HEK293 (cell line): Measurements from ENCODE around the gene COX19.
A peak's percentile ranks its signal among the peaks of the same experiment; 100 is the strongest.

Experiments
- KLF10 ChIP-seq: fragments of 450-650 bp; IDR thresholded peaks from 2 replicates; pipeline ENCODE4 v1.5.1; 2018; ENCODE audit warnings: missing biosample characterization, mild to moderate bottlenecking, missing genetic modification characterization
- KLF8 ChIP-seq: fragments of 450-650 bp; formaldehyde crosslinking; IDR thresholded peaks from 2 replicates; pipeline ENCODE4 v1.5.1; 2016; ENCODE audit warnings: missing biosample characterization, missing genetic modification characterization
- OVOL3 ChIP-seq: fragments of 450-650 bp; formaldehyde crosslinking; IDR thresholded peaks from 2 replicates; pipeline ENCODE4 v1.5.1; 2016; ENCODE audit warnings: missing biosample characterization, missing genetic modification characterization
- REPIN1 ChIP-seq: fragments of 450-650 bp; formaldehyde crosslinking; IDR thresholded peaks from 2 replicates; pipeline ENCODE4 v1.5.1; 2017; ENCODE audit warnings: missing biosample characterization, missing genetic modification characterization, low read depth
- SP7 ChIP-seq: fragments of 450-650 bp; formaldehyde crosslinking; IDR thresholded peaks from 2 replicates; pipeline ENCODE4 v1.5.1; 2016; ENCODE audit warnings: missing biosample characterization, missing genetic modification characterization
- ZEB2 ChIP-seq: fragments of 450-650 bp; formaldehyde crosslinking; IDR thresholded peaks from 2 replicates; pipeline ENCODE4 v1.5.1; 2016; ENCODE audit warnings: missing biosample characterization, missing genetic modification characterization
- ZIC2 ChIP-seq: fragments of 450-650 bp; formaldehyde crosslinking; IDR thresholded peaks from 2 replicates; pipeline ENCODE4 v1.5.1; 2016; ENCODE audit warnings: missing biosample characterization, missing genetic modification characterization
- ZNF10 ChIP-seq: fragments of 450-650 bp; formaldehyde crosslinking; IDR thresholded peaks from 2 replicates; pipeline ENCODE4 v1.5.1; 2017; ENCODE audit warnings: missing biosample characterization, missing genetic modification characterization
- ZNF112 ChIP-seq: fragments of 450-650 bp; formaldehyde crosslinking; IDR thresholded peaks from 2 replicates; pipeline ENCODE4 v1.5.0; 2017; ENCODE audit warnings: missing biosample characterization, missing genetic modification characterization
- ZNF133 ChIP-seq: fragments of 450-650 bp; formaldehyde crosslinking; IDR thresholded peaks from 2 replicates; pipeline ENCODE4 v1.5.1; 2016; ENCODE audit warnings: missing biosample characterization, missing genetic modification characterization
- ZNF175 ChIP-seq: fragments of 450-650 bp; formaldehyde crosslinking; IDR thresholded peaks from 2 replicates; pipeline ENCODE4 v1.5.1; 2016; ENCODE audit warnings: missing biosample characterization, missing genetic modification characterization
- ZNF248 ChIP-seq: fragments of 450-650 bp; formaldehyde crosslinking; IDR thresholded peaks from 2 replicates; pipeline ENCODE4 v1.5.1; 2017; ENCODE audit warnings: missing biosample characterization, missing genetic modification characterization
- ZNF266 ChIP-seq: fragments of 450-650 bp; formaldehyde crosslinking; IDR thresholded peaks from 2 replicates; pipeline ENCODE4 v1.5.1; 2016; ENCODE audit warnings: missing biosample characterization, missing genetic modification characterization, low read depth
- ZNF335 ChIP-seq: fragments of 450-650 bp; formaldehyde crosslinking; conservative IDR thresholded peaks from 2 replicates; pipeline ENCODE4 v1.5.1; 2016; ENCODE audit warnings: missing biosample characterization, missing genetic modification characterization
- ZNF341 ChIP-seq: fragments of 450-650 bp; formaldehyde crosslinking; IDR thresholded peaks from 2 replicates; pipeline ENCODE4; 2016; ENCODE audit warnings: low read depth, missing biosample characterization, missing genetic modification characterization
- ZNF433 ChIP-seq: fragments of 450-650 bp; formaldehyde crosslinking; IDR thresholded peaks from 2 replicates; pipeline ENCODE4 v1.5.1; 2016; ENCODE audit warnings: missing biosample characterization, missing genetic modification characterization, low read depth
- ZNF501 ChIP-seq: fragments of 450-650 bp; formaldehyde crosslinking; IDR thresholded peaks from 2 replicates; pipeline ENCODE4 v1.5.1; 2016; ENCODE audit warnings: missing biosample characterization, missing genetic modification characterization
- ZNF664 ChIP-seq: fragments of 450-650 bp; formaldehyde crosslinking; IDR thresholded peaks from 2 replicates; pipeline ENCODE4 v1.5.1; 2016; ENCODE audit warnings: missing biosample characterization, missing genetic modification characterization
- TF ChIP-seq, protein P1 (sequence below): fragments of 450-650 bp; formaldehyde crosslinking; conservative IDR thresholded peaks from 2 replicates; pipeline ENCODE4 v1.5.1; 2016; ENCODE audit warnings: low read depth, missing biosample characterization, missing genetic modification characterization
- TF ChIP-seq, protein P2 (sequence below): fragments of 450-650 bp; formaldehyde crosslinking; IDR thresholded peaks from 2 replicates; pipeline ENCODE4 v1.5.1; 2016; ENCODE audit warnings: missing biosample characterization, missing genetic modification characterization
- TF ChIP-seq, protein P3 (sequence below): fragments of 450-650 bp; formaldehyde crosslinking; IDR thresholded peaks from 2 replicates; pipeline ENCODE4 v1.5.1; 2016; ENCODE audit warnings: missing biosample characterization, missing genetic modification characterization
- TF ChIP-seq, protein P4 (sequence below): fragments of 450-650 bp; formaldehyde crosslinking; IDR thresholded peaks from 2 replicates; pipeline ENCODE4 v1.5.1; 2016; ENCODE audit warnings: missing biosample characterization, missing genetic modification characterization
- TF ChIP-seq, protein P5 (sequence below): fragments of 450-650 bp; formaldehyde crosslinking; IDR thresholded peaks from 2 replicates; pipeline ENCODE4 v1.5.1; 2016; ENCODE audit warnings: missing biosample characterization, missing genetic modification characterization
- TF ChIP-seq, protein P6 (sequence below): fragments of 450-650 bp; formaldehyde crosslinking; IDR thresholded peaks from 2 replicates; pipeline ENCODE4 v1.5.1; 2017; ENCODE audit warnings: missing biosample characterization, missing genetic modification characterization

The COX19 gene

DNA sequence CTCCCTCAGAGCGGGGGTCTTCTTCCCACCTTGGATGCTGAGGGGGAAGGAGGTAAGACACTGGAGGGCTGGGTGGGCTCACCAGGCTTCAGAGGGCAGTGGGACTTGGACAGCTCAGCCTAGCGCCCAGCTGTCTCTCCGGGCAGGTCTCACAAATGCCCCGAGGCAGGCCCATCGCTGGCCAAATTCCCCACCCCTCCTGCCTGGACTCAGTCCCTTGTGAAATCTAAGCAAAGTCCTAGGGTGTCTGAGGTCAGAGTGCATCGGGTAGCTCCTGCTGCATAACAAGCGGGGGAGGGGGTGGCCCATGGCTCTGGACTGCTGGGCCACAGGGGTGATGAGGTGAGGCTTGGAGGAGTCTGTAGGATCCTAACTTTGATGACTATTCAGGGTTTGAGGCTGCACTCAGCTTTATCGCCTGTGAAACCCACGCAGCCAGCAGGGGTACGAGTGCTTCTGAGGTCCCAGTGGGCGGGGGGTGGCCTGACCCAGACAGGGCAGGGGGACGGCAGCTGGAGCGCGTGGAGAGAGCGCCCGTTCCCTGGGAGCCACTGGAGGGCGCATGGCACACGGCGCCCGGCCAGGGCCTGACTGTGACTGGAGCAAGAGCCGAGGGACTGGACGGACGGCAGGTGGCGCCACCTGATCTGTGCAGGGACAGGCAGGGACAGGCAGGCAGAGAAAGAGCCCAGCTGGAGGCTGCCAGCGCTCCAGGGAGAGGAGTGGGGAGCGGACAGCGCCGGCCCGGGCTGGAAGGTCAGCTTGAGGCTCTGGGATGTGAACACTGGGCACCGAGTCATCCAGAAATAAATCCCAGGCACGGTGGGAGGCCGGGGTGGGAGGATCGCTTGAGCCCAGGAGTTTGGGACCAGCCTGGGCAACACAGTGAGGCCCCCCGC lies 17.6 kb upstream of the COX19 start (continued):
- TF ChIP-seq, protein P1, sequence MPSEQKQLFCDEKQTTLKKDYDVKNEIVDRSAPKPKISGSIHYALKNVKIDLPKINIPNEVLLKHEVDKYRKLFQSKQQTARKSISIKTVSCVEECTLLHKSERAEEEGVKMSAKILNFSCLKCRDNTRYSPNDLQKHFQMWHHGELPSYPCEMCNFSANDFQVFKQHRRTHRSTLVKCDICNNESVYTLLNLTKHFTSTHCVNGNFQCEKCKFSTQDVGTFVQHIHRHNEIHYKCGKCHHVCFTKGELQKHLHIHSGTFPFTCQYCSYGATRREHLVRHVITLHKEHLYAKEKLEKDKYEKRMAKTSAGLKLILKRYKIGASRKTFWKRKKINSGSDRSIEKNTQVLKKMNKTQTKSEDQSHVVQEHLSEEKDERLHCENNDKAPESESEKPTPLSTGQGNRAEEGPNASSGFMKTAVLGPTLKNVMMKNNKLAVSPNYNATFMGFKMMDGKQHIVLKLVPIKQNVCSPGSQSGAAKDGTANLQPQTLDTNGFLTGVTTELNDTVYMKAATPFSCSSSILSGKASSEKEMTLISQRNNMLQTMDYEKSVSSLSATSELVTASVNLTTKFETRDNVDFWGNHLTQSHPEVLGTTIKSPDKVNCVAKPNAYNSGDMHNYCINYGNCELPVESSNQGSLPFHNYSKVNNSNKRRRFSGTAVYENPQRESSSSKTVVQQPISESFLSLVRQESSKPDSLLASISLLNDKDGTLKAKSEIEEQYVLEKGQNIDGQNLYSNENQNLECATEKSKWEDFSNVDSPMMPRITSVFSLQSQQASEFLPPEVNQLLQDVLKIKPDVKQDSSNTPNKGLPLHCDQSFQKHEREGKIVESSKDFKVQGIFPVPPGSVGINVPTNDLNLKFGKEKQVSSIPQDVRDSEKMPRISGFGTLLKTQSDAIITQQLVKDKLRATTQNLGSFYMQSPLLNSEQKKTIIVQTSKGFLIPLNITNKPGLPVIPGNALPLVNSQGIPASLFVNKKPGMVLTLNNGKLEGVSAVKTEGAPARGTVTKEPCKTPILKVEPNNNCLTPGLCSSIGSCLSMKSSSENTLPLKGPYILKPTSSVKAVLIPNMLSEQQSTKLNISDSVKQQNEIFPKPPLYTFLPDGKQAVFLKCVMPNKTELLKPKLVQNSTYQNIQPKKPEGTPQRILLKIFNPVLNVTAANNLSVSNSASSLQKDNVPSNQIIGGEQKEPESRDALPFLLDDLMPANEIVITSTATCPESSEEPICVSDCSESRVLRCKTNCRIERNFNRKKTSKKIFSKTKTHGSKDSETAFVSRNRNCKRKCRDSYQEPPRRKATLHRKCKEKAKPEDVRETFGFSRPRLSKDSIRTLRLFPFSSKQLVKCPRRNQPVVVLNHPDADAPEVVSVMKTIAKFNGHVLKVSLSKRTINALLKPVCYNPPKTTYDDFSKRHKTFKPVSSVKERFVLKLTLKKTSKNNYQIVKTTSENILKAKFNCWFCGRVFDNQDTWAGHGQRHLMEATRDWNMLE (tag by site-specific recombination), result no peak
- TF ChIP-seq, protein P2, sequence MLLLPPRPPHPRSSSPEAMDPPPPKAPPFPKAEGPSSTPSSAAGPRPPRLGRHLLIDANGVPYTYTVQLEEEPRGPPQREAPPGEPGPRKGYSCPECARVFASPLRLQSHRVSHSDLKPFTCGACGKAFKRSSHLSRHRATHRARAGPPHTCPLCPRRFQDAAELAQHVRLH (tag by site-specific recombination), result no peak
- TF ChIP-seq ZIC2 (peak; percentile 88), ZEB2 (tag by site-specific recombination) (peak; percentile 66; the same call in 1 of the 2 replicates), KLF10 (tag by site-specific recombination) (no peak; the same call in 1 of the 2 replicates), ZNF10 (tag by site-specific recombination) (no peak), SP7 (tag by site-specific recombination) (peak; percentile 71), ZNF112 (tag by site-specific recombination) (no peak), ZNF335 (tag by site-specific recombination) (peak; percentile 43; the same call in 1 of the 2 replicates), KLF8 (tag by site-specific recombination) (peak; percentile 76), ZNF133 (tag by site-specific recombination) (no peak), ZNF664 (tag by site-specific recombination) (no peak), ZNF501 (tag by site-specific recombination) (peak; percentile 90; the same call in 1 of the 2 replicates), OVOL3 (tag by site-specific recombination) (no peak), ZNF433 (tag by site-specific recombination) (no peak), ZNF341 (tag by site-specific recombination) (peak; percentile 31; the same call in 1 of the 2 replicates), ZNF175 (tag by site-specific recombination) (no peak), REPIN1 (tag by site-specific recombination) (0 out of 2 replicates have a peak, but pooled peaks have one; percentile 31), ZNF266 (tag by site-specific recombination) (no peak), ZNF248 (no peak)
- TF ChIP-seq, protein P3, sequence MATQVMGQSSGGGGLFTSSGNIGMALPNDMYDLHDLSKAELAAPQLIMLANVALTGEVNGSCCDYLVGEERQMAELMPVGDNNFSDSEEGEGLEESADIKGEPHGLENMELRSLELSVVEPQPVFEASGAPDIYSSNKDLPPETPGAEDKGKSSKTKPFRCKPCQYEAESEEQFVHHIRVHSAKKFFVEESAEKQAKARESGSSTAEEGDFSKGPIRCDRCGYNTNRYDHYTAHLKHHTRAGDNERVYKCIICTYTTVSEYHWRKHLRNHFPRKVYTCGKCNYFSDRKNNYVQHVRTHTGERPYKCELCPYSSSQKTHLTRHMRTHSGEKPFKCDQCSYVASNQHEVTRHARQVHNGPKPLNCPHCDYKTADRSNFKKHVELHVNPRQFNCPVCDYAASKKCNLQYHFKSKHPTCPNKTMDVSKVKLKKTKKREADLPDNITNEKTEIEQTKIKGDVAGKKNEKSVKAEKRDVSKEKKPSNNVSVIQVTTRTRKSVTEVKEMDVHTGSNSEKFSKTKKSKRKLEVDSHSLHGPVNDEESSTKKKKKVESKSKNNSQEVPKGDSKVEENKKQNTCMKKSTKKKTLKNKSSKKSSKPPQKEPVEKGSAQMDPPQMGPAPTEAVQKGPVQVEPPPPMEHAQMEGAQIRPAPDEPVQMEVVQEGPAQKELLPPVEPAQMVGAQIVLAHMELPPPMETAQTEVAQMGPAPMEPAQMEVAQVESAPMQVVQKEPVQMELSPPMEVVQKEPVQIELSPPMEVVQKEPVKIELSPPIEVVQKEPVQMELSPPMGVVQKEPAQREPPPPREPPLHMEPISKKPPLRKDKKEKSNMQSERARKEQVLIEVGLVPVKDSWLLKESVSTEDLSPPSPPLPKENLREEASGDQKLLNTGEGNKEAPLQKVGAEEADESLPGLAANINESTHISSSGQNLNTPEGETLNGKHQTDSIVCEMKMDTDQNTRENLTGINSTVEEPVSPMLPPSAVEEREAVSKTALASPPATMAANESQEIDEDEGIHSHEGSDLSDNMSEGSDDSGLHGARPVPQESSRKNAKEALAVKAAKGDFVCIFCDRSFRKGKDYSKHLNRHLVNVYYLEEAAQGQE, result peak; percentile 77
- TF ChIP-seq, protein P4, sequence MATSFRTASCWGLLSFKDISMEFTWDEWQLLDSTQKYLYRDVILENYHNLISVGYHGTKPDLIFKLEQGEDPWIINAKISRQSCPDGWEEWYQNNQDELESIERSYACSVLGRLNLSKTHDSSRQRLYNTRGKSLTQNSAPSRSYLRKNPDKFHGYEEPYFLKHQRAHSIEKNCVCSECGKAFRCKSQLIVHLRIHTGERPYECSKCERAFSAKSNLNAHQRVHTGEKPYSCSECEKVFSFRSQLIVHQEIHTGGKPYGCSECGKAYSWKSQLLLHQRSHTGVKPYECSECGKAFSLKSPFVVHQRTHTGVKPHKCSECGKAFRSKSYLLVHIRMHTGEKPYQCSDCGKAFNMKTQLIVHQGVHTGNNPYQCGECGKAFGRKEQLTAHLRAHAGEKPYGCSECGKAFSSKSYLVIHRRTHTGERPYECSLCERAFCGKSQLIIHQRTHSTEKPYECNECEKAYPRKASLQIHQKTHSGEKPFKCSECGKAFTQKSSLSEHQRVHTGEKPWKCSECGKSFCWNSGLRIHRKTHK (tag by site-specific recombination), result no peak
- TF ChIP-seq, protein P5, sequence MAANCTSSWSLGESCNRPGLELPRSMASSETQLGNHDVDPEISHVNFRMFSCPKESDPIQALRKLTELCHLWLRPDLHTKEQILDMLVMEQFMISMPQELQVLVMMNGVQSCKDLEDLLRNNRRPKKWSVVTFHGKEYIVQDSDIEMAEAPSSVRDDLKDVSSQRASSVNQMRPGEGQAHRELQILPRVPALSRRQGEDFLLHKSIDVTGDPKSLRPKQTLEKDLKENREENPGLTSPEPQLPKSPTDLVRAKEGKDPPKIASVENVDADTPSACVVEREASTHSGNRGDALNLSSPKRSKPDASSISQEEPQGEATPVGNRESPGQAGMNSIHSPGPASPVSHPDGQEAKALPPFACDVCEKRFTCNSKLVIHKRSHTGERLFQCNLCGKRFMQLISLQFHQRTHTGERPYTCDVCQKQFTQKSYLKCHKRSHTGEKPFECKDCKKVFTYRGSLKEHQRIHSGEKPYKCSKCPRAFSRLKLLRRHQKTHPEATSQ (tag by site-specific recombination), result 0 out of 2 replicates have a peak, but pooled peaks have one; percentile 68
- TF ChIP-seq, protein P6, sequence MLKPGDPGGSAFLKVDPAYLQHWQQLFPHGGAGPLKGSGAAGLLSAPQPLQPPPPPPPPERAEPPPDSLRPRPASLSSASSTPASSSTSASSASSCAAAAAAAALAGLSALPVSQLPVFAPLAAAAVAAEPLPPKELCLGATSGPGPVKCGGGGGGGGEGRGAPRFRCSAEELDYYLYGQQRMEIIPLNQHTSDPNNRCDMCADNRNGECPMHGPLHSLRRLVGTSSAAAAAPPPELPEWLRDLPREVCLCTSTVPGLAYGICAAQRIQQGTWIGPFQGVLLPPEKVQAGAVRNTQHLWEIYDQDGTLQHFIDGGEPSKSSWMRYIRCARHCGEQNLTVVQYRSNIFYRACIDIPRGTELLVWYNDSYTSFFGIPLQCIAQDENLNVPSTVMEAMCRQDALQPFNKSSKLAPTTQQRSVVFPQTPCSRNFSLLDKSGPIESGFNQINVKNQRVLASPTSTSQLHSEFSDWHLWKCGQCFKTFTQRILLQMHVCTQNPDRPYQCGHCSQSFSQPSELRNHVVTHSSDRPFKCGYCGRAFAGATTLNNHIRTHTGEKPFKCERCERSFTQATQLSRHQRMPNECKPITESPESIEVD (tag by site-specific recombination), result no peak
